ENCODE measurements around the gene GALNTL6. TPM values are rescaled to one million over a fixed set of nuclear protein-coding genes. Genes with fewer than 3 reads are reported as not detected.
A peak's percentile ranks its signal among the peaks of the same experiment; 100 is the strongest.

The GALNTL6 gene
- total RNA-seq, 2 experiments from 2014 or later: not detected

DNA sequence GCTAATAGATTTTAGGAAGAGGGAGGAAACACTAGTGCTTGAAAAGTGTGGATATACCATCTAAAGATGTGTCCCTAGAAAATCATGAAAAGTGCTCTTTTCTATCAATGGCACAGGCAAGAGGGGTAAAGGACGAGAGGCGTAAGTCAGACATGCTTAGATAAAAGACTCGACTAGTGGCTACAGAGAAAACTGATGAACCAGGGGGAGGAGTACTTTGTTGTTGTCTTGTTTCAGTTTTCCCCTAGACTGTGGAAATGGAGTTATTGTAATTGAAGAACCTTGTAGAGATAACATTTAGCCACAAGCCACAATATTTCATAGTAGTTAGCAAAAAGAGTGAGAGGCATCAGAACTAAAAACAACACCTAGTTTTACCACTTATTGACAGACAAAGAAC, 21.4 kb downstream of the GALNTL6 start:
- ChIA-PET POLR2A (no interaction called here), CTCF (no interaction called here)
- no peaks in the 10 kb centered on the region for H3K27me3 Mint-ChIP-seq (ENCODE audit: low read depth)
- no peaks in the 10 kb centered on the region for H3K4me1 Mint-ChIP-seq (ENCODE audit: low read depth)
- no peak for ATAC-seq
- no peaks in the 10 kb centered on the region for H3K36me3 Mint-ChIP-seq (ENCODE audit: low read depth)
- DNase-seq: no peak
- H3K9me3 Mint-ChIP-seq (ENCODE audit: insufficient read depth): peaks cover 5% of the 10 kb centered on the region
- H3K4me3 Mint-ChIP-seq: no peak overlapping the region
- no peak overlapping the region for H3K27ac Mint-ChIP-seq

DNA sequence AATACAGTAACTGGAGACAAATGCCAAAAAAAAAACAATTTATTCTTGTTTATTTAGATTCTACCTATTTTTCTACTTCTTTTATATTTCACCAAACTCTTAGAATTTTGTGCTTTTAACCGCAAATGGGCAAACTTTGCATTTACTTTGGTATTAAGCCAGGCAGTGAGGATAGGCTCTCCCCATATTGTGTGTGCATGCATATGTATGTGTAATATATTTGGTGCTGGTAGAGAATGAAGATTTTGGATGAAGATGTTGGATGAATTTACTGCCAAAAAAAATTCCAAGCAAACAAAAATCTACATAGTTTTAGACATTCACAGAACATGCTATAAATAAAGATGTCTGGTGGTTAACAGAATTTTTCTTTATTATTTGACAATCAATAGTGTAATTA, 30.3 kb downstream of the GALNTL6 start:
- ATAC-seq: no peak
- no peak for DNase-seq
- ChIA-PET CTCF (no interaction called here), POLR2A (no interaction called here)
- H3K4me1 Mint-ChIP-seq (ENCODE audit: low read depth): no peaks in the 10 kb centered on the region
- no peak overlapping the region for H3K27ac Mint-ChIP-seq
- H3K4me3 Mint-ChIP-seq: no peak overlapping the region
- H3K27me3 Mint-ChIP-seq (ENCODE audit: low read depth): no peaks in the 10 kb centered on the region
- no peaks in the 10 kb centered on the region for H3K36me3 Mint-ChIP-seq (ENCODE audit: low read depth)
- H3K9me3 Mint-ChIP-seq (ENCODE audit: insufficient read depth): peaks cover 4% of the 10 kb centered on the region

GRCh38 chr4:171846232-171846631, 33.0 kb downstream of the GALNTL6 start:
- Mint-ChIP-seq H3K4me1 (ENCODE audit: low read depth) (no peaks in the 10 kb centered on the region), H3K4me3 (no peak overlapping the region), H3K27ac (no peak overlapping the region), H3K27me3 (ENCODE audit: low read depth) (no peaks in the 10 kb centered on the region), H3K36me3 (ENCODE audit: low read depth) (no peaks in the 10 kb centered on the region), H3K9me3 (ENCODE audit: insufficient read depth) (no peaks in the 10 kb centered on the region)
- CTCF ChIA-PET: no interaction called here
- POLR2A ChIA-PET: no interaction called here
- peak; percentile 21 for DNase-seq
- no peak for ATAC-seq

DNA sequence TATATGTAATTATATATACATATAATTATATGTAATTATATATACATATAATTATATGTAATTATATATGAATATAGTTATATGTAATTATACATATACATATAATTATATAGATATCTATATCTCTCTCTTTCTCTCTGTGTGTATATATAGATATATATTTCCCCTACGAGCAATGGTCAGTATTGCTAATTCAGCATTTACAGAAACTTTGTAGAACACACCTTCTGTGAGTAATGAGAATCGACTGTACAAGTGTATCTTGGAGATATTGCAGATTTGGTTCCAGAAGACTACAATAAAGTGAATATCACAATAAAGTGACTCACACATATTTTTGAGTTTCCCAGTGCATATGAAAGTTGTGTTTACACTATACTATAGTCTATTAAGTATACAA, 33.7 kb downstream of the GALNTL6 start:
- no peak overlapping the region for H3K27ac Mint-ChIP-seq
- H3K36me3 Mint-ChIP-seq (ENCODE audit: low read depth): no peaks in the 10 kb centered on the region
- no peaks in the 10 kb centered on the region for H3K4me1 Mint-ChIP-seq (ENCODE audit: low read depth)
- H3K27me3 Mint-ChIP-seq (ENCODE audit: low read depth): no peaks in the 10 kb centered on the region
- POLR2A ChIA-PET: no interaction called here
- DNase-seq: no peak
- no peak overlapping the region for H3K4me3 Mint-ChIP-seq
- H3K9me3 Mint-ChIP-seq (ENCODE audit: insufficient read depth): no peaks in the 10 kb centered on the region
- CTCF ChIA-PET: no interaction called here
- no peak for ATAC-seq

DNA sequence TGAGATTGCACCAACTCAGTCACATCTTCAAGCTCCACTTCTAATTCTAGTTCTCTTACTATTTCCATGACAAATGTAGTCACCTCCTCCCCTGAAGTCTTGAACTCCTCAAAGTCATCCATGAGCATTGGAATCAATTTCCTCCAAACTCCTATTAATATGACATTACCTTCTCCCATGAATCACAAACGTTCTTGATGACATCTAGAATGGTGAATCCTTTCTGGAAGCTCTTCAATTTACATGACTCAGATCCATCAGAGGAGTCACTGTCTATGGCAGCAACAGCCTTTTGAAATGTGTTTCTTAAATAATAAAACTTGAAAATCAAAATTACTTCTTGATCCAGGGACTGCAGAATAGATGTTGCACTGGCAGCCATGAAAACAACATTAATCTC, 34.5 kb downstream of the GALNTL6 start:
- Mint-ChIP-seq H3K4me3 (no peak overlapping the region), H3K36me3 (ENCODE audit: low read depth) (no peaks in the 10 kb centered on the region), H3K9me3 (ENCODE audit: insufficient read depth) (no peaks in the 10 kb centered on the region), H3K27ac (no peak overlapping the region), H3K27me3 (ENCODE audit: low read depth) (no peaks in the 10 kb centered on the region), H3K4me1 (ENCODE audit: low read depth) (no peaks in the 10 kb centered on the region)
- POLR2A ChIA-PET: no interaction called here
- CTCF ChIA-PET: no interaction called here
- no peak for ATAC-seq
- DNase-seq: no peak

DNA sequence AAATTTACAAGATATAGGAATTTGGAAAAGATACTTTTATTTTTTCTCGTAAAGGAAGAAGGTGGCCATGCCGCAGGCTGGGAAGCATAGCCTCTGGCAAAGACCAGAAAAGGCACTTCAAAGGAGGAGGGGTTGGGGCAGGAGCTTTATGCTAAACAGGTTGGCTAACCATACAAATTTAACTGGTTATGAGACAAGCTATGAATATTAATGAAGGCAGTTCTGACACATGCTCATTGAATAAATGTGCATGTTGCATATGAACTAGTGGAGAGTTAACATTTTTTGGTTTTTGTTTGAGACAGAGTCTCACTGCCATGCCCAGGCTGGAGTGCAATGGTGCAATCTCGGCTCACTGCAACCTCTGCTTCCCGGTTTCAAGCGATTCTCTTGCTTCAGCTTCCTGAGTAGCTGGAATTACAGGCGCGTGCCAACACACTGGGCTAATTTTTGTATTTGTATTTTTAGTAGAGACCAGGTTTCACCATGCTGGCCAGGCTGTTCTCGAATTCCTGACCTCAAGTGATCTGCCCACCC, 36.5 kb downstream of the GALNTL6 start:
- Mint-ChIP-seq H3K27me3 (ENCODE audit: low read depth) (no peaks in the 10 kb centered on the region), H3K4me1 (ENCODE audit: low read depth) (no peaks in the 10 kb centered on the region), H3K9me3 (ENCODE audit: insufficient read depth) (no peaks in the 10 kb centered on the region), H3K27ac (no peak overlapping the region), H3K4me3 (no peak overlapping the region), H3K36me3 (ENCODE audit: low read depth) (no peaks in the 10 kb centered on the region)
- ATAC-seq (no peak), DNase-seq (no peak)
- CTCF ChIA-PET: no interaction called here
- POLR2A ChIA-PET: no interaction called here

GRCh38 chr4:171851295-171851694, 38.1 kb downstream of the GALNTL6 start:
- H3K36me3 Mint-ChIP-seq (ENCODE audit: low read depth): no peaks in the 10 kb centered on the region

GRCh38 chr4:171857302-171858012, 44.3 kb downstream of the GALNTL6 start:
- no peak for DNase-seq
- H3K9me3 Mint-ChIP-seq (ENCODE audit: insufficient read depth): no peaks in the 10 kb centered on the region
- no peaks in the 10 kb centered on the region for H3K4me1 Mint-ChIP-seq (ENCODE audit: low read depth)
- no peaks in the 10 kb centered on the region for H3K36me3 Mint-ChIP-seq (ENCODE audit: low read depth)
- H3K27me3 Mint-ChIP-seq (ENCODE audit: low read depth): no peaks in the 10 kb centered on the region
- no peak overlapping the region for H3K27ac Mint-ChIP-seq
- no peak overlapping the region for H3K4me3 Mint-ChIP-seq
- CTCF ChIA-PET: no interaction called here
- POLR2A ChIA-PET: interaction anchor here (0.5 kb wide), 1 partner anchor 14 kb away, joined by 3 read pairs; no protein-coding TSS in a partner anchor
- ATAC-seq: no peak

More at GRCh38 chr4:171851295-171851694, 38.1 kb downstream of the GALNTL6 start:
- ATAC-seq: no peak
- no peak for DNase-seq
- H3K4me3 Mint-ChIP-seq: no peak overlapping the region
- H3K9me3 Mint-ChIP-seq (ENCODE audit: insufficient read depth): no peaks in the 10 kb centered on the region
- H3K27me3 Mint-ChIP-seq (ENCODE audit: low read depth): no peaks in the 10 kb centered on the region
- POLR2A ChIA-PET: no interaction called here
- no peak overlapping the region for H3K27ac Mint-ChIP-seq
- CTCF ChIA-PET: no interaction called here
- no peaks in the 10 kb centered on the region for H3K4me1 Mint-ChIP-seq (ENCODE audit: low read depth)

DNA sequence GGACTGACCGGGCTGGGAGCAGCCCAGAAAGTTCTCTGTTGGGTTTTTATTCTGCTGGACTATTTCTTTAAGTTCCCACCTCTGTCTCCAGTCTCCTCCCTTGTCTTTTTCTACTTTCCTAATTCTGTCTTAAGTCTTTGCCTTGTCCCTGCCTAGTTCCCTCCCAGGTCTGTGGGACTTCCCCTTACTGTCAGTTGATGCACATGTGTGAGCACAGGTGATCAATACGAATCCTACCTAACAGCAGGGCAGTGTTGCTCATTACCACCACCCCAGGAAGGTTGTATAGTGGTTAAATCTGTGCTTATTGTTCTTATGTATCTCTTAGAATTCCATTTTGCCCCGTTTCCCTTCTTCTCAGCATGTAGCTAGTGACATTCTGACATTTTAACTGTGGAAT, 62.1 kb downstream of the GALNTL6 start:
- no peak overlapping the region for H3K4me3 Mint-ChIP-seq
- DNase-seq (no peak), ATAC-seq (no peak)
- H3K9me3 Mint-ChIP-seq (ENCODE audit: insufficient read depth): peaks cover 6% of the 10 kb centered on the region
- H3K36me3 Mint-ChIP-seq (ENCODE audit: low read depth): no peaks in the 10 kb centered on the region
- POLR2A ChIA-PET: no interaction called here
- H3K4me1 Mint-ChIP-seq (ENCODE audit: low read depth): no peaks in the 10 kb centered on the region
- no peaks in the 10 kb centered on the region for H3K27me3 Mint-ChIP-seq (ENCODE audit: low read depth)
- H3K27ac Mint-ChIP-seq: no peak overlapping the region
- CTCF ChIA-PET: no interaction called here

- Mint-ChIP-seq H3K36me3 (ENCODE audit: low read depth) (no peaks in the 10 kb centered on the region), H3K27me3 (ENCODE audit: low read depth) (no peaks in the 10 kb centered on the region), H3K27ac (no peak overlapping the region), H3K9me3 (ENCODE audit: insufficient read depth) (peaks cover 6% of the 10 kb centered on the region), H3K4me3 (no peak overlapping the region), H3K4me1 (ENCODE audit: low read depth) (no peaks in the 10 kb centered on the region)
- ATAC-seq (no peak), DNase-seq (no peak)
- CTCF ChIA-PET: no interaction called here
- POLR2A ChIA-PET: no interaction called here
Observed at GRCh38 chr4:171876636-171877035, 63.4 kb downstream of the GALNTL6 start.

- POLR2A ChIA-PET: no interaction called here
- ATAC-seq (no peak), DNase-seq (no peak)
- H3K4me3 Mint-ChIP-seq: no peak overlapping the region
- H3K36me3 Mint-ChIP-seq (ENCODE audit: low read depth): no peaks in the 10 kb centered on the region
- no peaks in the 10 kb centered on the region for H3K27me3 Mint-ChIP-seq (ENCODE audit: low read depth)
- H3K4me1 Mint-ChIP-seq (ENCODE audit: low read depth): no peaks in the 10 kb centered on the region
- CTCF ChIA-PET: no interaction called here
- peaks cover 6% of the 10 kb centered on the region for H3K9me3 Mint-ChIP-seq (ENCODE audit: insufficient read depth)
- H3K27ac Mint-ChIP-seq: no peak overlapping the region
Observed at GRCh38 chr4:171880136-171880535, 66.9 kb downstream of the GALNTL6 start.

DNA sequence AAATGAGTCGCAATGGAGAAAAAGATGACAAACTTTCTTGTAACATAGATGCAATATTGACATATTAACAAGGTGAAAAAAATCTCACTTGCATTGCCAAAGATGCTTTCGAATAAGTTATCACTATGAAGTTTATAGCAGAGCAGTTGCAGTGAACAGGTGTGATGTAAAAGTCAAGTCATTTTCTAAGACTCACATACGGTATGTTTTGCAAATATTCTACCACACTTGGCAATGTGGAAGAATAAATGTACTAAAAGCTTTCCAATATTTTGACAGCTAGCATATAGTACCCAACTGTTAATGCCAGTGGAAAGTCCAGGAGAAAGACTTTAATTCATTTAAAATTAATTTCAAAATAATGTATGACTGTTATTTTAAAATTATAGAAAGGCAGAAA, 76.5 kb downstream of the GALNTL6 start:
- Mint-ChIP-seq H3K4me3 (no peak overlapping the region), H3K9me3 (ENCODE audit: insufficient read depth) (no peaks in the 10 kb centered on the region), H3K27me3 (ENCODE audit: low read depth) (no peaks in the 10 kb centered on the region), H3K27ac (no peak overlapping the region), H3K4me1 (ENCODE audit: low read depth) (no peaks in the 10 kb centered on the region), H3K36me3 (ENCODE audit: low read depth) (no peaks in the 10 kb centered on the region)
- no peak for ATAC-seq
- no peak for DNase-seq
- POLR2A ChIA-PET: no interaction called here
- CTCF ChIA-PET: no interaction called here

GRCh38 chr4:171891038-171891437, 77.8 kb downstream of the GALNTL6 start:
- Mint-ChIP-seq H3K4me1 (ENCODE audit: low read depth) (no peaks in the 10 kb centered on the region), H3K27me3 (ENCODE audit: low read depth) (no peaks in the 10 kb centered on the region), H3K27ac (no peak overlapping the region), H3K36me3 (ENCODE audit: low read depth) (no peaks in the 10 kb centered on the region), H3K4me3 (no peak overlapping the region), H3K9me3 (ENCODE audit: insufficient read depth) (no peaks in the 10 kb centered on the region)
- ATAC-seq: no peak
- DNase-seq: no peak
- POLR2A ChIA-PET: no interaction called here
- CTCF ChIA-PET: no interaction called here

Data from activated CD8-positive, alpha-beta T cell treated with anti-CD3 and anti-CD28 coated beads, Interleukin-2, amount 10 ng/mL, durations not matched to agents 7 days and 5 days (primary cell).